ENCODE results near the gene GJD4. TPM values are rescaled to one million over a fixed set of nuclear protein-coding genes. Genes with fewer than 3 reads are reported as not detected.

The GJD4 gene
- total and polyA plus RNA-seq, 2 of the 4 experiments (the other 2 are of a cell fraction): not detected

- POLR2A ChIA-PET (ENCODE audit: unreplicated experiment): no interaction called here
- Histone ChIP-seq H2BK5ac (ENCODE audit: low read depth, low read length, poor library complexity, severe bottlenecking) (peak overlapping the region; percentile 95), H3K56ac (ENCODE audit: extremely low read depth, insufficient read depth, low read length) (peak overlapping the region; percentile 17; the same call in 1 of the 2 replicates), H3K27me3 (ENCODE audit: control insufficient read depth, insufficient read depth, low read length) (peaks cover 6% of the 10 kb centered on the region), H3K23ac (ENCODE audit: low read depth, low read length) (peak overlapping the region; percentile 14; the same call in 1 of the 2 replicates), H2BK120ac (ENCODE audit: low read depth, low read length) (peak overlapping the region; percentile 88), H4K20me1 (ENCODE audit: insufficient read depth, low read length) (peaks cover 10% of the 10 kb centered on the region; the same call in 1 of the 2 replicates), H3K4me1 (ENCODE audit: control insufficient read depth, insufficient read depth, low read length) (peaks cover 9% of the 10 kb centered on the region), H3K4me2 (ENCODE audit: low read depth, low read length) (no peak overlapping the region; the same call in 1 of the 2 replicates), H3K4ac (ENCODE audit: low read depth, low read length) (peak overlapping the region; percentile 83), H2AK9ac (replicated peaks; ENCODE audit: low read depth, low read length, poor library complexity) (peak overlapping the region; percentile 22), H3K14ac (replicated peaks; ENCODE audit: low read depth, low read length) (peak overlapping the region; percentile 82), H3K27ac (ENCODE audit: insufficient read depth, low read length) (peak overlapping the region; percentile 59; the same call in 1 of the 2 replicates), H3K9me3 (ENCODE audit: control insufficient read depth, insufficient read depth, low read length) (no peaks in the 10 kb centered on the region), H4K5ac (ENCODE audit: low read depth, low read length) (peak overlapping the region; percentile 87; the same call in 1 of the 2 replicates), H2AK5ac (ENCODE audit: low read depth, low read length) (peak overlapping the region; percentile 93), H2BK20ac (ENCODE audit: low read depth, low read length) (peak overlapping the region; percentile 89), H2AFZ (replicated peaks; ENCODE audit: low read length, poor library complexity) (no peak overlapping the region), H3K79me1 (ENCODE audit: low read depth in 1 of 2, low read length in 2 of 2) (no peaks in the 10 kb centered on the region), H4K91ac (ENCODE audit: insufficient read depth, low read depth, low read length) (peak overlapping the region; percentile 84), H3K36me3 (ENCODE audit: control insufficient read depth, insufficient read depth, low read length) (peaks cover 2% of the 10 kb centered on the region; the same call in 1 of the 2 replicates), H4K8ac (ENCODE audit: low read depth in 2 of 2, low read length in 2 of 2) (peak overlapping the region; percentile 66 to 81), H2BK15ac (ENCODE audit: low read depth, low read length) (peak overlapping the region; percentile 61), H3K9ac (ENCODE audit: low read depth, low read length) (no peak overlapping the region), H3K18ac (ENCODE audit: low read depth, low read length) (peak overlapping the region; percentile 97; the same call in 1 of the 2 replicates), H3K9me1 (ENCODE audit: insufficient read depth, low read length) (peaks cover 12% of the 10 kb centered on the region), H3K4me3 (ENCODE audit: insufficient read depth, low read depth, low read length) (no peak overlapping the region)
- no CpG with 5 or more reads among the region's 9 CpGs for WGBS, 2 experiments (ENCODE audit: extremely low coverage in 2 of 2, insufficient read length in 1 of 2)
- intact Hi-C loops (cut with micrococcal nuclease): no loop called here
- no peak for TF ChIP-seq CTCF (conservative IDR thresholded peaks at IDR 0.05; ENCODE audit: low read depth, low read length)
- no peak for TF ChIP-seq FOS (IDR thresholded peaks at IDR 0.05; ENCODE audit: low read depth, low read length)
- no peak for TF ChIP-seq CHD1 (IDR thresholded peaks at IDR 0.05; ENCODE audit: low read depth, low read length)
- no peak for TF ChIP-seq NFE2L2 (IDR thresholded peaks at IDR 0.05; ENCODE audit: low read depth, low read length)
- ATAC-seq (ENCODE audit: low read depth) (no peak), DNase-seq (no peak)
- no TSS peak for BruUV-seq (replicated peaks)
- CTCF ChIA-PET: interaction anchor here (0.8 kb wide), 1 partner anchor 22 kb away, joined by 4 read pairs; no protein-coding TSS in a partner anchor
- dilution Hi-C loops (cut with HindIII; ENCODE audit: low sequenced_read_pairs, unreplicated experiment): no loop called here
- in situ Hi-C loops (cut with MboI; ENCODE audit: low sequenced_read_pairs): no loop called here
Measured at GRCh38 chr10:35575640-35576039, 29.5 kb upstream of the GJD4 start.
